Memory B cell (primary cell): ENCODE results near the gene NUDT13.
A peak's percentile ranks its signal among the peaks of the same experiment; 100 is the strongest.
"Not testable (repeated sequence)": the region's sequence is repeated elsewhere in the genome, so short reads cannot be mapped to it uniquely, and the experiment has no call there.

ENCODE experiments used
- ATAC-seq: fragments of 150-1000 bp; cut with Tn5 transposase; 2 replicates; pipeline ENCODE4 v1.10.0; 2021; ENCODE audit warnings: low read depth, mild to moderate bottlenecking, moderate library complexity
- DNase-seq, 2 donors: peaks; one replicate each; pipeline ENCODE4 v3.0.0; 2022; ENCODE audit warnings: low spot score in 2 of 2
- H3K27ac Mint-ChIP-seq: one replicate; pipeline ENCODE4 v1.8.0; 2022; ENCODE audit warnings: mild to moderate bottlenecking, moderate library complexity, mixed read lengths
- H3K27me3 Mint-ChIP-seq: one replicate; pipeline ENCODE4 v1.8.0; 2022; ENCODE audit warnings: mixed read lengths
- H3K36me3 Mint-ChIP-seq: one replicate; pipeline ENCODE4 v1.8.0; 2022; ENCODE audit warnings: mild to moderate bottlenecking, mixed read lengths
- H3K4me1 Mint-ChIP-seq: one replicate; pipeline ENCODE4 v1.8.0; 2022; ENCODE audit warnings: mixed read lengths
- H3K4me3 Mint-ChIP-seq: one replicate; pipeline ENCODE4 v1.8.0; 2022; ENCODE audit warnings: mild to moderate bottlenecking, moderate library complexity, mixed read lengths
- H3K9me3 Mint-ChIP-seq: one replicate; pipeline ENCODE4 v1.8.0; 2022; ENCODE audit warnings: mixed read lengths

NUDT13 gene

GRCh38 chr10:73093922-73094850 is 16.1 kb upstream of the NUDT13 start:
- Mint-ChIP-seq H3K4me3 (no peak overlapping the region), H3K9me3 (no peaks in the 10 kb centered on the region), H3K4me1 (peaks cover 14% of the 10 kb centered on the region), H3K36me3 (peaks cover 2% of the 10 kb centered on the region), H3K27me3 (no peaks in the 10 kb centered on the region), H3K27ac (no peak overlapping the region)
- DNase-seq, result no peak
- ATAC-seq, result no peak

- Mint-ChIP-seq H3K36me3 (peaks cover 2% of the 10 kb centered on the region), H3K27ac (peak overlapping the region; percentile 99), H3K4me1 (peaks cover 14% of the 10 kb centered on the region), H3K4me3 (peak overlapping the region; percentile 96), H3K27me3 (no peaks in the 10 kb centered on the region), H3K9me3 (no peaks in the 10 kb centered on the region)
- DNase-seq (no peak), ATAC-seq (no peak)
Observed at GRCh38 chr10:73094986-73095480, 15.2 kb upstream of the NUDT13 start.

GRCh38 chr10:73095481-73096021 is 14.7 kb upstream of the NUDT13 start:
- no peaks in the 10 kb centered on the region for H3K27me3 Mint-ChIP-seq
- H3K36me3 Mint-ChIP-seq, result peaks cover 2% of the 10 kb centered on the region
- peak overlapping the region; percentile 99 for H3K27ac Mint-ChIP-seq
- H3K4me1 Mint-ChIP-seq, result peaks cover 14% of the 10 kb centered on the region
- ATAC-seq (no peak), DNase-seq (peak; percentile 27 to 30)
- peak overlapping the region; percentile 96 for H3K4me3 Mint-ChIP-seq
- no peaks in the 10 kb centered on the region for H3K9me3 Mint-ChIP-seq

- no peaks in the 10 kb centered on the region for H3K9me3 Mint-ChIP-seq
- DNase-seq (peak; percentile 65 to 67), ATAC-seq (peak; percentile 45)
Observed at GRCh38 chr10:73096041-73096448, 14.2 kb upstream of the NUDT13 start.

GRCh38 chr10:73096449-73097304 is 13.6 kb upstream of the NUDT13 start, which contains the start of gene P4HA1:
Gene P4HA1 (minus strand): TSS chr10:73096866. CDS start chr10:73074883, 21,983 bp downstream.
- H3K36me3 Mint-ChIP-seq, result peaks cover 2% of the 10 kb centered on the region
- peak within 1 kb of the TSS; percentile 96 for H3K4me3 Mint-ChIP-seq
- peak within 1 kb of the TSS; percentile 99 for H3K27ac Mint-ChIP-seq
- DNase-seq (peak; percentile 96 to 97), ATAC-seq (peak; percentile 82)
- H3K27me3 Mint-ChIP-seq, result no peaks in the 10 kb centered on the region
- no peaks in the 10 kb centered on the region for H3K9me3 Mint-ChIP-seq
- H3K4me1 Mint-ChIP-seq, result peaks cover 14% of the 10 kb centered on the region

More at GRCh38 chr10:73096041-73096448, 14.2 kb upstream of the NUDT13 start:
- H3K27me3 Mint-ChIP-seq, result no peaks in the 10 kb centered on the region
- H3K4me1 Mint-ChIP-seq, result peaks cover 14% of the 10 kb centered on the region
- H3K27ac Mint-ChIP-seq, result peak overlapping the region; percentile 99
- H3K4me3 Mint-ChIP-seq, result peak overlapping the region; percentile 96
- peaks cover 2% of the 10 kb centered on the region for H3K36me3 Mint-ChIP-seq

DNA sequence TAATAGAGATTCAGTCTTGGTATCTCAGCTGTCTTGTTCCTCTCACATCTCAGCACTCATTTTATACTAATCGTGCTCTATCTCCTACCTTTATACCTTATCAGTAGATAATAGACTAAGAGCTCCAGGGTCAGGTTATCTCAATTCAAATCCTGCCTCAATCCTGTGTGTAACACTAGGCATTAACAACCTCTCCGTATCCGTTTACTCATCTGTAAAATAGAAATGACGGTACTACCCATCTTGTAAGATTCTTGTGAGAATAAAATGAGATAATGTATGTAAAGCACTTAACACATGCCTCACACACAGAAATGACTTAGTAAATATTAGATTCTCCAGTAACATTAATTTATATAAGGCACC is 13.0 kb upstream of the NUDT13 start:
- no peak for ATAC-seq
- H3K36me3 Mint-ChIP-seq, result peaks cover 3% of the 10 kb centered on the region
- no peaks in the 10 kb centered on the region for H3K27me3 Mint-ChIP-seq
- H3K9me3 Mint-ChIP-seq, result no peaks in the 10 kb centered on the region
- H3K4me3 Mint-ChIP-seq, result peak overlapping the region; percentile 96
- no peak for DNase-seq
- H3K4me1 Mint-ChIP-seq, result peaks cover 10% of the 10 kb centered on the region
- peak overlapping the region; percentile 99 for H3K27ac Mint-ChIP-seq

- H3K27me3 Mint-ChIP-seq, result no peaks in the 10 kb centered on the region
- no peaks in the 10 kb centered on the region for H3K9me3 Mint-ChIP-seq
- peaks cover 10% of the 10 kb centered on the region for H3K4me1 Mint-ChIP-seq
- no peak overlapping the region for H3K27ac Mint-ChIP-seq
- DNase-seq (no peak), ATAC-seq (no peak)
- peaks cover 3% of the 10 kb centered on the region for H3K36me3 Mint-ChIP-seq
- H3K4me3 Mint-ChIP-seq, result no peak overlapping the region
Observed at GRCh38 chr10:73099141-73099540, 11.1 kb upstream of the NUDT13 start.

DNA sequence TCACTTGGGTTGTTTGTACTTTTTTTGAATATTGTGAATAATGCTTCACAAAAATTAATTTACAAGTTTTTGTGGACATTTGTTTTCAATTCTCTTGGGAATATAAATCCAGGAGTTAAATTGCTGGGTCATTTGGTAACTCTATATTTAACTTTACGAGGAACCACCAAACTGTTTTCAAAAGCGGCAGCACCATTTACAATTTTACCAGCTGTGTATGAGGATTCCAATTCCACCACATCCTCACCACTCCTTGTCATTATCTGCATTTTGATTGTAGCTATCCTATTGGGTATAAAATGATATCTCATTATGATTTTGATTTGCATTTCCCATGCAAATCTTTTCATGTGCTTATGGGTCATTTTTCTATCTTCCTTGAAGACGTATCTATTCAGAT is 4.0 kb upstream of the NUDT13 start:
- Mint-ChIP-seq H3K4me3 (no peak overlapping the region), H3K9me3 (peaks cover 4% of the 10 kb centered on the region), H3K27me3 (no peaks in the 10 kb centered on the region)

DNA sequence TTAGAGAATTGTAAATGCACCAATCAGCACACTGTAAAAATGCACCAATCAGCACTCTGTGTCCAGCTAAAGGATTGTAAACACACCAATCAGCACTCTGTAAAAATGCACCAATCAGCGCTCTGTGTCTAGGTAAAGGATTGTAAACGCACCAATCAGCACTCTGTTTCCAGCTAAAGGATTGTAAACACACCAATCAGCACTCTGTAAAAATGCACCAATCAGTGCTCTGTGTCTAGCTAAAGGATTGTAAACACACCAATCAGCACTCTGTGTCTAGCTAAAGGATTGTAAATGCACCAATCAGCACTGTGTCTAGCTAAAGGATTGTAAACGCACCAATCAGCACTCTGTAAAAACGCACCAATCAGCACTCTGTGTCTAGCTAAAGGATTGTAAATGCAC is 1.0 kb upstream of the NUDT13 start:
- ATAC-seq, H3K4me1 Mint-ChIP-seq, H3K27me3 Mint-ChIP-seq, H3K9me3 Mint-ChIP-seq, H3K4me3 Mint-ChIP-seq, H3K27ac Mint-ChIP-seq, DNase-seq: not testable (repeated sequence)
- H3K36me3 Mint-ChIP-seq, result peaks cover 15% of the 10 kb centered on the region

More for the DNA sequence above, 4.0 kb upstream of the NUDT13 start:
- H3K4me1 Mint-ChIP-seq, result peaks cover 3% of the 10 kb centered on the region
- no peak overlapping the region for H3K27ac Mint-ChIP-seq
- ATAC-seq (no peak), DNase-seq (no peak)
- peaks cover 18% of the 10 kb centered on the region for H3K36me3 Mint-ChIP-seq

GRCh38 chr10:73112032-73112431 is 1.8 kb downstream of the NUDT13 start:
- not testable (repeated sequence) for H3K4me1 Mint-ChIP-seq, H3K9me3 Mint-ChIP-seq, ATAC-seq, DNase-seq, H3K27me3 Mint-ChIP-seq, H3K4me3 Mint-ChIP-seq, H3K27ac Mint-ChIP-seq
- H3K36me3 Mint-ChIP-seq, result peaks cover 12% of the 10 kb centered on the region

DNA sequence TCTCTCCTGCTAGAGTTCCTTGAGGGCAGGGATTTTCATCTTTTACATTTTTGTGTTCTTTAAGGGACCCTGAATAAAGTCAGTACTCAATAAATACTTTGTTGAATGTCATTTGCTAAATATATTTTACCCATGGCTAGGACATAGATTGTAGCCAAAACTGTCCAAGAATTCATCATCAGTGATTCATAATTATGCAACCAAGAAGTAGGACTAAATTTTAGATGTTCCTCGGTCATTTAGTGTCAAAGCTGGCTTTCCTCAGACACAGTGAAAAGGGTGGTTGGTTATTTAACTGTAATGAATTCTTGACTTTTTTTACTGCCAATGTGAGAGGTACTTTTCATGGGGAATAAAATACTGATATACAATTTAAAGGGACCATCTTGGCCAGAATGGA is 3.3 kb downstream of the NUDT13 start:
- DNase-seq, result no peak

DNA sequence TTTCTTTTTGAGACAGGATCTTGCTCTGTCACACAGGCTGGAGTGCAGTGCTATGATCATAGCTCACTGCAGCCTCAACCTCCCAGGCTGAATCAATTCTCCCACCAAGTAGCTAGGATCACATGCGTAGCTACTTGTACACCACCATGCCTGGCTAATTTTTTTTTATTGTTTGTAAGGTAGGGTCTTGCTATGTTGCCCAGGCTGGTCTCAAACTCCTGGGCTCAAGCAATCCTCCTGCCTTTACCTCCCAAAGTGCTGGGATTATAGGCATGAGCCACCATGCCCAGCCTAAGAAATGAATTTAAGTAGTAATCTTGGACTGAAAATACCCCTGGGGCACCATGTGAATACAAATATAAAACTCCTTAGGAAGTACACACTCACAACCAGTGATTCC is 5.8 kb downstream of the NUDT13 start:
- DNase-seq (no peak), ATAC-seq (no peak)
- Mint-ChIP-seq H3K36me3 (peaks cover 2% of the 10 kb centered on the region), H3K27me3 (no peaks in the 10 kb centered on the region), H3K4me1 (no peaks in the 10 kb centered on the region), H3K27ac (no peak overlapping the region), H3K4me3 (no peak overlapping the region), H3K9me3 (no peaks in the 10 kb centered on the region)

More for the DNA sequence above, 3.3 kb downstream of the NUDT13 start:
- H3K9me3 Mint-ChIP-seq, result peaks cover 2% of the 10 kb centered on the region
- no peak overlapping the region for H3K4me3 Mint-ChIP-seq
- no peaks in the 10 kb centered on the region for H3K27me3 Mint-ChIP-seq
- H3K4me1 Mint-ChIP-seq, result peaks cover 3% of the 10 kb centered on the region
- peaks cover 9% of the 10 kb centered on the region for H3K36me3 Mint-ChIP-seq
- no peak for ATAC-seq
- no peak overlapping the region for H3K27ac Mint-ChIP-seq

DNA sequence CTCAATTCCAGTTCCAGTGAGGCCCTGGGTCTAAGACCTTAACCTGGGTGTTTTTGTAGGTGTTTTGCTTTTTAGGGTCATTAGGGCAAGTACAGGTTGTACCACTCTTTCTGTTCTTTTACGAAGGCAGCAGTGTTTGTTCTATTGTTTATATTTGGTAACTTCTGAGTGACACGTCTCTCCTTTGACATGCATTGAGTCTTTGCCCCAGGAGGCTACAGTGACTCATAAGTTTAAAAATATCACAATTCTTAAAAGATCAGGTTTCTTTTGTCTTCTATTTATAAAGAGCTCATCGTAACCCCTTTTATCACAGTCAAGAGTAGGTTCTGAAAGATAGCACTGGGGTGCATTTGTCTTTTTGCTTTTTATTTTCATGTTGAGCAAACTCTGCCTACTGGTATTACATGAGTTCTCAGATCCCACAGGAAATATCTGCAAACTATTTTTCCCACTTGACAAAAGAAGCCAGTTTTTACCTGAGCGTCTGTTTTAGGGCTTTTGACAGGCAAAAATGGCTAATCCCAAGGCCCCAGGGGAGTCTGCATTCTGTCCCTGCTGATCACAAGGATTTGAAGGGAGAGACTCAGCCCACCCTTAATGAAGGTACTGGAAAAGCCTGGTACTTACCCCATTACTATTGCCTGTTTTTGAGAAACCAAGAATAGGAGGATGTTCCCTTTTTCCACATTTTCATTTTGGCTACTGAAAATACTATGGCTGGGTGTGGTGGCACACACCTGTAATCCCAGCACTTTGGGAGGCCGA is 7.9 kb downstream of the NUDT13 start:
- Mint-ChIP-seq H3K27me3 (no peaks in the 10 kb centered on the region), H3K4me1 (no peaks in the 10 kb centered on the region), H3K27ac (peak overlapping the region; percentile 28), H3K36me3 (peaks cover 2% of the 10 kb centered on the region), H3K4me3 (no peak overlapping the region), H3K9me3 (no peaks in the 10 kb centered on the region)
- ATAC-seq (peak; percentile 32), DNase-seq (no peak)
